GM23338 (cell line): ENCODE measurements around the gene C3orf22. TPM values are rescaled to one million over a fixed set of nuclear protein-coding genes. Genes with fewer than 3 reads are reported as not detected.

Experiments
- ATAC-seq: fragments of 200-7000 bp; cut with Tn5 transposase; 3 replicates; pipeline ENCODE4 v1.9.1; 2020
- DNase-seq: peaks from one replicate; pipeline ENCODE4 v3.0.0-alpha.2; 2015; ENCODE audit warnings: low spot score
- H2AFZ ChIP-seq: fragments of 200-600 bp; sonication (generic); 2 replicates; pipeline ENCODE4 v1.8.0; 2016; ENCODE audit warnings: antibody characterized with exemption, mild to moderate bottlenecking, moderate library complexity
- H3F3A ChIP-seq: fragments of 200-600 bp; sonication (generic); replicated peaks from 2 replicates; pipeline ENCODE4 v1.8.0; 2017; ENCODE audit warnings: antibody characterized with exemption, mixed run types, low read depth
- H3K27ac ChIP-seq: fragments of 200-600 bp; sonication (generic); 2 replicates; pipeline ENCODE4 v1.6.1; 2016; ENCODE audit warnings: low read depth
- H3K27me3 ChIP-seq: fragments of 200-600 bp; sonication (generic); 2 replicates; pipeline ENCODE4 v1.8.0; 2016; ENCODE audit warnings: mild to moderate bottlenecking, mixed run types, moderate library complexity; ENCODE audit not compliant: insufficient read depth
- H3K36me3 ChIP-seq: fragments of 200-600 bp; sonication (generic); 2 replicates; pipeline ENCODE4 v1.8.0; 2016; ENCODE audit warnings: mild to moderate bottlenecking; ENCODE audit not compliant: insufficient read depth
- H3K4me1 ChIP-seq: fragments of 200-600 bp; sonication (generic); 2 replicates; pipeline ENCODE4 v1.8.0; 2016; ENCODE audit warnings: mild to moderate bottlenecking, moderate library complexity; ENCODE audit not compliant: insufficient read depth
- H3K4me2 ChIP-seq: fragments of 200-600 bp; sonication (generic); 2 replicates; pipeline ENCODE4 v1.7.1; 2017; ENCODE audit warnings: mixed run types
- H3K4me3 ChIP-seq: fragments of 200-600 bp; sonication (generic); 2 replicates; pipeline ENCODE4 v1.6.1; 2016; ENCODE audit warnings: mixed run types
- H3K79me2 ChIP-seq: fragments of 200-600 bp; sonication (generic); replicated peaks from 2 replicates; pipeline ENCODE4 v1.8.0; 2017; ENCODE audit warnings: mild to moderate bottlenecking; ENCODE audit not compliant: insufficient read depth
- H3K9me2 ChIP-seq: fragments of 200-600 bp; sonication (generic); 2 replicates; pipeline ENCODE4 v1.8.0; 2017; ENCODE audit not compliant: insufficient read depth
- H4K20me1 ChIP-seq: fragments of 200-600 bp; sonication (generic); replicated peaks from 2 replicates; pipeline ENCODE4 v1.8.0; 2017; ENCODE audit warnings: mild to moderate bottlenecking; ENCODE audit not compliant: insufficient read depth
- H3K27ac Mint-ChIP-seq: 2 replicates; pipeline ENCODE4 v1.8.0; 2020; ENCODE audit warnings: inconsistent platforms, mild to moderate bottlenecking, moderate library complexity, mixed read lengths
- H3K27me3 Mint-ChIP-seq: 3 replicates; pipeline ENCODE4 v1.8.0; 2022; ENCODE audit warnings: low read depth, mild to moderate bottlenecking, moderate library complexity, mixed read lengths, inconsistent platforms; ENCODE audit not compliant: insufficient read depth, poor library complexity
- H3K36me3 Mint-ChIP-seq: 3 replicates; pipeline ENCODE4 v1.8.0; 2021; ENCODE audit warnings: low read depth, mild to moderate bottlenecking, inconsistent platforms, moderate library complexity, mixed read lengths
- H3K4me1 Mint-ChIP-seq: 3 replicates; pipeline ENCODE4 v1.8.0; 2020; ENCODE audit warnings: mild to moderate bottlenecking, inconsistent platforms, mixed read lengths
- H3K4me3 Mint-ChIP-seq: 3 replicates; pipeline ENCODE4 v1.8.0; 2021; ENCODE audit warnings: moderate library complexity, mild to moderate bottlenecking, inconsistent platforms, mixed read lengths
- H3K9me3 Mint-ChIP-seq: 3 replicates; pipeline ENCODE4 v1.8.0; 2020; ENCODE audit warnings: moderate library complexity, mild to moderate bottlenecking, inconsistent platforms, mixed read lengths
- CREB1 ChIP-seq: fragments of 250-450 bp; sonication (Bioruptor Pico); IDR thresholded peaks from 2 replicates; pipeline ENCODE4 v1.5.0; 2020; ENCODE audit warnings: low read depth, mild to moderate bottlenecking, moderate library complexity
- CTCF ChIP-seq, 2 experiments: fragments of 200-600 bp in 1 of 2; sonication (generic) in 1 of 2; conservative IDR thresholded peaks; 2 replicates each; pipeline versions ENCODE4 v1.5.1 to v1.6.1; 2016 to 2017; ENCODE audit warnings: antibody characterized with exemption in 2 of 2, low read depth in 2 of 2, mild to moderate bottlenecking in 2 of 2, moderate library complexity in 1 of 2
- ETS1 ChIP-seq: IDR thresholded peaks from 2 replicates; pipeline ENCODE4 v1.6.1; 2016; ENCODE audit warnings: antibody characterized with exemption
- EZH2 ChIP-seq: fragments of 200-600 bp; sonication (generic); IDR thresholded peaks from one replicate; pipeline ENCODE4 v1.8.0; 2017; ENCODE audit warnings: antibody characterized with exemption, mild to moderate bottlenecking, low read depth; ENCODE audit not compliant: unreplicated experiment
- EZH2phosphoT487 ChIP-seq: fragments of 200-600 bp; sonication (generic); IDR thresholded peaks from one replicate; pipeline ENCODE4 v1.8.1; 2018; ENCODE audit warnings: antibody characterized with exemption; ENCODE audit not compliant: unreplicated experiment
- JUNB ChIP-seq: IDR thresholded peaks from one replicate; pipeline ENCODE4 v1.6.1; 2016; ENCODE audit warnings: antibody characterized with exemption; ENCODE audit not compliant: unreplicated experiment
- NANOG ChIP-seq: IDR thresholded peaks from 2 replicates; pipeline ENCODE4 v1.6.1; 2016; ENCODE audit warnings: antibody characterized with exemption, borderline replicate concordance
- POLR2AphosphoS5 ChIP-seq: IDR thresholded peaks from 2 replicates; pipeline ENCODE4 v1.6.1; 2016; ENCODE audit warnings: antibody characterized with exemption, low read depth
- ZNF114 ChIP-seq: fragments of 250-450 bp; sonication (Bioruptor Pico); IDR thresholded peaks from 2 replicates; pipeline ENCODE4 v1.5.0; 2020; ENCODE audit warnings: mild to moderate bottlenecking, moderate library complexity
- ZNF331 ChIP-seq: fragments of 250-450 bp; sonication (Bioruptor Pico); IDR thresholded peaks from 2 replicates; pipeline ENCODE4 v1.5.0; 2020; ENCODE audit warnings: low read depth, mild to moderate bottlenecking, moderate library complexity
- ZNF462 ChIP-seq: fragments of 250-450 bp; sonication (Bioruptor Pico); IDR thresholded peaks from 2 replicates; pipeline ENCODE4 v1.5.0; 2020; ENCODE audit warnings: mild to moderate bottlenecking, moderate library complexity
- polyA plus RNA-seq: library from polyadenylated mRNA; unstranded; fragments of >200 nt; fragmentation: Nextera tagmentation; extraction: Ambion mirVana; gene quantifications from 2 replicates; pipeline ENCODE4 v1.2.1, GENCODE V29; 2016
- total RNA-seq: library from RNA; depleted of rRNA; stranded (reverse); fragments of >200 nt; shearing (Covaris generic); gene quantifications from 2 replicates; pipeline ENCODE4 v1.2.3, GENCODE V29; 2014

Gene C3orf22
- total and polyA plus RNA-seq, 2 experiments from 2014 or later: not detected

GRCh38 chr3:126573492-126574117, 14.9 kb upstream of the C3orf22 start:
- Histone ChIP-seq H2AFZ (no peak overlapping the region), H3K27me3 (no peaks in the 10 kb centered on the region), H3K79me2 (no peaks in the 10 kb centered on the region), H3K9me2 (no peaks in the 10 kb centered on the region), H4K20me1 (no peaks in the 10 kb centered on the region), H3K4me3 (no peak overlapping the region), H3F3A (no peaks in the 10 kb centered on the region), H3K4me2 (no peak overlapping the region), H3K36me3 (no peaks in the 10 kb centered on the region), H3K27ac (no peak overlapping the region), H3K4me1 (no peaks in the 10 kb centered on the region)
- Mint-ChIP-seq H3K27me3 (peaks cover 5% of the 10 kb centered on the region), H3K36me3 (no peaks in the 10 kb centered on the region), H3K27ac (no peak overlapping the region), H3K9me3 (no peaks in the 10 kb centered on the region), H3K4me1 (peaks cover under 1% of the 10 kb centered on the region; the same call in 1 of the 3 replicates), H3K4me3 (no peak overlapping the region)
- TF ChIP-seq ETS1 (no peak), ZNF462 (no peak), NANOG (no peak), EZH2 (no peak), CTCF (conservative IDR thresholded peaks at IDR 0.05; ENCODE audit: low read depth in 2 of 2) (no peak), JUNB (no peak), ZNF114 (no peak), ZNF331 (no peak), EZH2phosphoT487 (no peak), POLR2AphosphoS5 (no peak), CREB1 (no peak)
- no peak for ATAC-seq
- DNase-seq: no peak
